ENCODE measurements around the gene DCP2. TPM values are rescaled to one million over a fixed set of nuclear protein-coding genes. Genes with fewer than 3 reads are reported as not detected.

Gene DCP2
- total and polyA plus RNA-seq, 10 of the 15 experiments (the other 5 are each of a cell fraction or from before 2014, with no cell fraction given): 23.4 to 81.6 (median 47.4) TPM

DNA sequence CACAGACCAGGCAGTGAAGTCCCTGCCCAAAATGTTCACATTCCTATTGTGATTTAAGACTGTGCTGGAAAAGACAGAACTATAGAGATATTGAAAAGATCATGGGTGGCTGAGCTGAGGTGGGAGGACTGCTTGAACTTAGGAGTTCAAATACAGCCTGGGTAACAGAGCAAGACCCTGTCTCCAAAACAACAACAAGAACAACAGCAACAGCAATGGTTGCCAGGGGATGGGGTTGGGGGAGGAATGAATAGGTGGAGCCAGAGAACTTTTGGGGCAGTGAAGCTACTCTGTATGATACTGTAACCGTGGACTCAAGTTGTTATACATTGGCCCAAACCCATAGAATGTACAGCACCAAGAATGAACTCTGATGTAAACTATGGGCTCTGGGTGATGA is 88.2 kb downstream of the DCP2 start:
- DNase-seq (ENCODE audit: low read depth, low spot score): no peak
- Histone ChIP-seq H3K4me1 (ENCODE audit: control insufficient read depth, insufficient read depth, low read length) (peaks cover 8% of the 10 kb centered on the region; the same call in 1 of the 2 replicates), H3K4me2 (ENCODE audit: control insufficient read depth, insufficient read depth) (no peak overlapping the region), H3K79me2 (ENCODE audit: control insufficient read depth, insufficient read depth, low read length) (no peaks in the 10 kb centered on the region), H2AFZ (ENCODE audit: control insufficient read depth, low read depth, low read length) (no peak overlapping the region), H4K20me1 (ENCODE audit: control insufficient read depth, insufficient read depth) (no peaks in the 10 kb centered on the region), H3K36me3 (ENCODE audit: control insufficient read depth in 2 of 2, insufficient read depth in 2 of 2, low read length in 1 of 2) (no peaks in the 10 kb centered on the region), H3K9me3 (replicated peaks; ENCODE audit: control insufficient read depth, insufficient read depth, low read length) (no peaks in the 10 kb centered on the region), H3K4me3 (no peak overlapping the region), H3K27ac (ENCODE audit: control insufficient read depth, insufficient read depth) (no peak overlapping the region), H3K27me3 (replicated peaks in 1 of 2; ENCODE audit: control insufficient read depth in 2 of 2, insufficient read depth in 2 of 2, low read length in 1 of 2) (no peaks in the 10 kb centered on the region), H3K9ac (ENCODE audit: control insufficient read depth, insufficient read depth, low read length) (no peak overlapping the region)
- ChIA-PET CTCF (interaction anchor here (0.5 kb wide), 1 partner anchor 22 kb away, joined by 3 read pairs; no protein-coding TSS in a partner anchor), POLR2A (no interaction called here), SMC1A (ENCODE audit: uncharacterized antibody, unreplicated experiment) (no interaction called here), RAD21 (ENCODE audit: unreplicated experiment) (no interaction called here)
- 86% methylated on average over 1 of the region's 1 CpG for WGBS (ENCODE audit: insufficient coverage, insufficient replicate concordance, low lambda C conversion rate, missing lambda C conversion rate)
- ATAC-seq: no peak
- BruUV-seq (replicated peaks): no TSS peak
- TF ChIP-seq, protein P1, sequence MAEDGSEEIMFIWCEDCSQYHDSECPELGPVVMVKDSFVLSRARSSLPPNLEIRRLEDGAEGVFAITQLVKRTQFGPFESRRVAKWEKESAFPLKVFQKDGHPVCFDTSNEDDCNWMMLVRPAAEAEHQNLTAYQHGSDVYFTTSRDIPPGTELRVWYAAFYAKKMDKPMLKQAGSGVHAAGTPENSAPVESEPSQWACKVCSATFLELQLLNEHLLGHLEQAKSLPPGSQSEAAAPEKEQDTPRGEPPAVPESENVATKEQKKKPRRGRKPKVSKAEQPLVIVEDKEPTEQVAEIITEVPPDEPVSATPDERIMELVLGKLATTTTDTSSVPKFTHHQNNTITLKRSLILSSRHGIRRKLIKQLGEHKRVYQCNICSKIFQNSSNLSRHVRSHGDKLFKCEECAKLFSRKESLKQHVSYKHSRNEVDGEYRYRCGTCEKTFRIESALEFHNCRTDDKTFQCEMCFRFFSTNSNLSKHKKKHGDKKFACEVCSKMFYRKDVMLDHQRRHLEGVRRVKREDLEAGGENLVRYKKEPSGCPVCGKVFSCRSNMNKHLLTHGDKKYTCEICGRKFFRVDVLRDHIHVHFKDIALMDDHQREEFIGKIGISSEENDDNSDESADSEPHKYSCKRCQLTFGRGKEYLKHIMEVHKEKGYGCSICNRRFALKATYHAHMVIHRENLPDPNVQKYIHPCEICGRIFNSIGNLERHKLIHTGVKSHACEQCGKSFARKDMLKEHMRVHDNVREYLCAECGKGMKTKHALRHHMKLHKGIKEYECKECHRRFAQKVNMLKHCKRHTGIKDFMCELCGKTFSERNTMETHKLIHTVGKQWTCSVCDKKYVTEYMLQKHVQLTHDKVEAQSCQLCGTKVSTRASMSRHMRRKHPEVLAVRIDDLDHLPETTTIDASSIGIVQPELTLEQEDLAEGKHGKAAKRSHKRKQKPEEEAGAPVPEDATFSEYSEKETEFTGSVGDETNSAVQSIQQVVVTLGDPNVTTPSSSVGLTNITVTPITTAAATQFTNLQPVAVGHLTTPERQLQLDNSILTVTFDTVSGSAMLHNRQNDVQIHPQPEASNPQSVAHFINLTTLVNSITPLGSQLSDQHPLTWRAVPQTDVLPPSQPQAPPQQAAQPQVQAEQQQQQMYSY (CRISPR knock-in tag; IDR thresholded peaks at IDR 0.05): no peak
- no peak for TF ChIP-seq IKZF2 (IDR thresholded peaks at IDR 0.05)
- intact Hi-C loops (cut with micrococcal nuclease; ENCODE audit: unreplicated experiment): no loop called here
- in situ Hi-C loops (cut with MboI): no loop called here
- no peak for FAIRE-seq

DNA sequence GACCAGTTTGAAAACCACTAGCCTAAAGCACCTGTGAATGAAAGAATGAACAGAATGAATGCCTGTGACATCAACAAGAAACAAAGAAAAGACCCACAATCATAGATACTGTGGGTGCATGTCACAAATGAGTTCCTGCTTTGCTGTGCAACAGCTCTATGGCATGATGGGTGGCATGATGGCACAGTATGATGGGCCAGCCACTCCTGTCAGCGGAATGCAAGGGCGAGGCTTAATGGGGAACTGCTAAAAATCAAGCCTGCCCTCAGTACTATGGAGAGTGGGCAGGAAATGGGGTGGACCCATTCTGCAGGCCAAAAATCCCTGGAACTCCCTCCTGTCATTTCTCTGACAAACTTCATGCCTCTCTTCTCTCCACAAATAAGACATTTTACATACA is 89.0 kb downstream of the DCP2 start:
- no peak overlapping the region for H3K4me2 ChIP-seq (ENCODE audit: control insufficient read depth, insufficient read depth)
- POLR2A ChIA-PET: no interaction called here
- FAIRE-seq: no peak
- no peak for TF ChIP-seq BMI1 (IDR thresholded peaks at IDR 0.05; ENCODE audit: borderline replicate concordance)
- TF ChIP-seq MTA2 (IDR thresholded peaks at IDR 0.05; ENCODE audit: low read depth): no peak
- no peak for TF ChIP-seq PML (IDR thresholded peaks at IDR 0.05; ENCODE audit: low read length)
- TF ChIP-seq, protein P2, sequence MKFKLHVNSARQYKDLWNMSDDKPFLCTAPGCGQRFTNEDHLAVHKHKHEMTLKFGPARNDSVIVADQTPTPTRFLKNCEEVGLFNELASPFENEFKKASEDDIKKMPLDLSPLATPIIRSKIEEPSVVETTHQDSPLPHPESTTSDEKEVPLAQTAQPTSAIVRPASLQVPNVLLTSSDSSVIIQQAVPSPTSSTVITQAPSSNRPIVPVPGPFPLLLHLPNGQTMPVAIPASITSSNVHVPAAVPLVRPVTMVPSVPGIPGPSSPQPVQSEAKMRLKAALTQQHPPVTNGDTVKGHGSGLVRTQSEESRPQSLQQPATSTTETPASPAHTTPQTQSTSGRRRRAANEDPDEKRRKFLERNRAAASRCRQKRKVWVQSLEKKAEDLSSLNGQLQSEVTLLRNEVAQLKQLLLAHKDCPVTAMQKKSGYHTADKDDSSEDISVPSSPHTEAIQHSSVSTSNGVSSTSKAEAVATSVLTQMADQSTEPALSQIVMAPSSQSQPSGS (IDR thresholded peaks at IDR 0.05; ENCODE audit: low read length): no peak
- TF ChIP-seq, protein P3, sequence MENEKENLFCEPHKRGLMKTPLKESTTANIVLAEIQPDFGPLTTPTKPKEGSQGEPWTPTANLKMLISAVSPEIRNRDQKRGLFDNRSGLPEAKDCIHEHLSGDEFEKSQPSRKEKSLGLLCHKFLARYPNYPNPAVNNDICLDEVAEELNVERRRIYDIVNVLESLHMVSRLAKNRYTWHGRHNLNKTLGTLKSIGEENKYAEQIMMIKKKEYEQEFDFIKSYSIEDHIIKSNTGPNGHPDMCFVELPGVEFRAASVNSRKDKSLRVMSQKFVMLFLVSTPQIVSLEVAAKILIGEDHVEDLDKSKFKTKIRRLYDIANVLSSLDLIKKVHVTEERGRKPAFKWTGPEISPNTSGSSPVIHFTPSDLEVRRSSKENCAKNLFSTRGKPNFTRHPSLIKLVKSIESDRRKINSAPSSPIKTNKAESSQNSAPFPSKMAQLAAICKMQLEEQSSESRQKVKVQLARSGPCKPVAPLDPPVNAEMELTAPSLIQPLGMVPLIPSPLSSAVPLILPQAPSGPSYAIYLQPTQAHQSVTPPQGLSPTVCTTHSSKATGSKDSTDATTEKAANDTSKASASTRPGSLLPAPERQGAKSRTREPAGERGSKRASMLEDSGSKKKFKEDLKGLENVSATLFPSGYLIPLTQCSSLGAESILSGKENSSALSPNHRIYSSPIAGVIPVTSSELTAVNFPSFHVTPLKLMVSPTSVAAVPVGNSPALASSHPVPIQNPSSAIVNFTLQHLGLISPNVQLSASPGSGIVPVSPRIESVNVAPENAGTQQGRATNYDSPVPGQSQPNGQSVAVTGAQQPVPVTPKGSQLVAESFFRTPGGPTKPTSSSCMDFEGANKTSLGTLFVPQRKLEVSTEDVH (IDR thresholded peaks at IDR 0.05; ENCODE audit: low read depth, partially characterized antibody): no peak
- TF ChIP-seq NBN (IDR thresholded peaks at IDR 0.05): no peak
- no peak for TF ChIP-seq RB1 (IDR thresholded peaks at IDR 0.05; ENCODE audit: borderline replicate concordance)
- no peak for TF ChIP-seq POLR2AphosphoS2 (IDR thresholded peaks at IDR 0.05; ENCODE audit: low read depth, low read length)
- TF ChIP-seq SIX5 (IDR thresholded peaks at IDR 0.05; ENCODE audit: low read depth, low read length, severe bottlenecking): no peak

More for the DNA sequence above, 89.0 kb downstream of the DCP2 start:
- Histone ChIP-seq H3K36me3 (ENCODE audit: control insufficient read depth in 2 of 2, insufficient read depth in 2 of 2, low read length in 1 of 2) (no peaks in the 10 kb centered on the region), H3K9me3 (replicated peaks; ENCODE audit: control insufficient read depth, insufficient read depth, low read length) (no peaks in the 10 kb centered on the region), H3K27ac (ENCODE audit: control insufficient read depth, insufficient read depth) (no peak overlapping the region), H3K79me2 (ENCODE audit: control insufficient read depth, insufficient read depth, low read length) (no peaks in the 10 kb centered on the region), H3K27me3 (replicated peaks in 1 of 2; ENCODE audit: control insufficient read depth in 2 of 2, insufficient read depth in 2 of 2, low read length in 1 of 2) (no peaks in the 10 kb centered on the region), H3K4me1 (ENCODE audit: control insufficient read depth, insufficient read depth, low read length) (peaks cover 8% of the 10 kb centered on the region; the same call in 1 of the 2 replicates), H3K9ac (ENCODE audit: control insufficient read depth, insufficient read depth, low read length) (no peak overlapping the region), H4K20me1 (ENCODE audit: control insufficient read depth, insufficient read depth) (no peaks in the 10 kb centered on the region), H2AFZ (ENCODE audit: control insufficient read depth, low read depth, low read length) (no peak overlapping the region), H3K4me3 (no peak overlapping the region)
- no TSS peak for BruUV-seq (replicated peaks)
- DNase-seq (ENCODE audit: low read depth, low spot score): no peak
- WGBS (ENCODE audit: insufficient coverage, insufficient replicate concordance, low lambda C conversion rate, missing lambda C conversion rate): 37% methylated on average over 2 of the region's 2 CpGs
- in situ Hi-C loops (cut with MboI) (no loop called here), intact Hi-C loops (cut with micrococcal nuclease; ENCODE audit: unreplicated experiment) (no loop called here)
- ChIA-PET CTCF (no interaction called here), RAD21 (ENCODE audit: unreplicated experiment) (no interaction called here), SMC1A (ENCODE audit: uncharacterized antibody, unreplicated experiment) (no interaction called here)
- ATAC-seq: no peak
